HepG2 (cell line): ENCODE measurements around the gene WRAP73. TPM values are rescaled to one million over a fixed set of nuclear protein-coding genes. Genes with fewer than 3 reads are reported as not detected.

Source experiments
- ESRRA ChIP-seq: sonication (generic); formaldehyde crosslinking; IDR thresholded peaks from 2 replicates; pipeline ENCODE4 v1.5.1; 2020; ENCODE audit warnings: mild to moderate bottlenecking, low read depth, missing genetic modification reagents
- HIVEP1 ChIP-seq: sonication (generic); formaldehyde crosslinking; IDR thresholded peaks from 2 replicates; pipeline ENCODE4 v1.4.0; 2020; ENCODE audit warnings: mild to moderate bottlenecking, missing genetic modification reagents
- HNF4A ChIP-seq: sonication (generic); formaldehyde crosslinking; IDR thresholded peaks from 2 replicates; pipeline ENCODE4 v1.4.0; 2020; ENCODE audit warnings: missing genetic modification reagents
- HNRNPLL ChIP-seq: fragments of 200-400 bp; formaldehyde crosslinking; IDR thresholded peaks from 2 replicates; pipeline ENCODE4 v1.6.1; 2017; ENCODE audit warnings: mild to moderate bottlenecking, low read depth, low read length; ENCODE audit not compliant: poor library complexity, severe bottlenecking
- KDM2A ChIP-seq: sonication (generic); formaldehyde crosslinking; IDR thresholded peaks from 2 replicates; pipeline ENCODE4 v1.4.0; 2020; ENCODE audit warnings: low read depth, missing genetic modification reagents, borderline replicate concordance
- KLF16 ChIP-seq, 2 experiments: sonication (generic) in 1 of 2; formaldehyde crosslinking in 1 of 2; IDR thresholded peaks; 2 replicates each; pipeline versions ENCODE4 v1.6.1 to v1.8.0; 2016 to 2023; ENCODE audit warnings: missing genetic modification reagents in 2 of 2, missing compliant biosample characterization in 1 of 2
- LCORL ChIP-seq, 2 experiments: fragments of 450-650 bp in 1 of 2; sonication (generic) in 1 of 2; formaldehyde crosslinking in 1 of 2; IDR thresholded peaks; 2 replicates each; pipeline versions ENCODE4 v1.5.0 to v1.6.1; 2017 to 2020; ENCODE audit warnings: antibody characterized with exemption in 1 of 2, missing genetic modification reagents in 1 of 2
- NCOA1 ChIP-seq: sonication (generic); formaldehyde crosslinking; IDR thresholded peaks from 2 replicates; pipeline ENCODE4 v1.9.0; 2021; ENCODE audit warnings: missing genetic modification reagents
- NFKBIZ ChIP-seq: IDR thresholded peaks from 2 replicates; pipeline ENCODE4 v1.6.1; 2018; ENCODE audit warnings: missing genetic modification reagents, missing compliant biosample characterization
- RAD51 ChIP-seq: fragments of 450-650 bp; IDR thresholded peaks from 2 replicates; pipeline ENCODE4 v1.6.1; 2016; ENCODE audit warnings: borderline replicate concordance
- RXRB ChIP-seq: IDR thresholded peaks from 2 replicates; pipeline ENCODE4 v1.6.1; 2016; ENCODE audit warnings: borderline replicate concordance, missing genetic modification reagents, missing compliant biosample characterization
- SP4 ChIP-seq: sonication (generic); formaldehyde crosslinking; IDR thresholded peaks from 2 replicates; pipeline ENCODE4 v1.8.1; 2023; ENCODE audit warnings: mild to moderate bottlenecking, missing genetic modification reagents
- SRSF4 ChIP-seq: fragments of 200-400 bp; formaldehyde crosslinking; IDR thresholded peaks from one replicate; pipeline ENCODE4 v1.6.1; 2018; ENCODE audit warnings: mild to moderate bottlenecking, low read depth, low read length, moderate library complexity; ENCODE audit not compliant: poor library complexity, severe bottlenecking
- STAT5B ChIP-seq: sonication (generic); formaldehyde crosslinking; IDR thresholded peaks from 2 replicates; pipeline ENCODE4 v1.4.0; 2020; ENCODE audit warnings: missing genetic modification reagents
- TSC22D2 ChIP-seq: sonication (generic); formaldehyde crosslinking; IDR thresholded peaks from 2 replicates; pipeline ENCODE4 v1.5.1; 2020; ENCODE audit warnings: missing genetic modification reagents, mild to moderate bottlenecking, borderline replicate concordance
- YY1 ChIP-seq: IDR thresholded peaks from 2 replicates; pipeline ENCODE4 v1.6.1; 2011; ENCODE audit warnings: low read length, low read depth, moderate library complexity, mild to moderate bottlenecking; ENCODE audit not compliant: insufficient read depth, insufficient replicate concordance
- ZBTB7A ChIP-seq: sonication (generic); formaldehyde crosslinking; IDR thresholded peaks from 2 replicates; pipeline ENCODE4 v1.8.0; 2022; ENCODE audit warnings: mild to moderate bottlenecking, missing genetic modification reagents
- ZNF350 ChIP-seq: sonication (generic); formaldehyde crosslinking; IDR thresholded peaks from 2 replicates; pipeline ENCODE4 v1.4.0; 2020; ENCODE audit warnings: mild to moderate bottlenecking, low read depth, missing genetic modification reagents, borderline replicate concordance
- ZNF501 ChIP-seq: sonication (generic); formaldehyde crosslinking; IDR thresholded peaks from 2 replicates; pipeline ENCODE4 v1.5.1; 2020; ENCODE audit warnings: mild to moderate bottlenecking, moderate library complexity, missing genetic modification reagents
- polyA plus RNA-seq, 8 experiments: library from polyadenylated mRNA; depleted of rRNA in 3 of 8; stranded (reverse) in 7 of 8; unstranded in 1 of 8; fragments of >200 nt; fragmentation: Illumina TruSeq in 4 of 8; extraction: Trizol in 4 of 8; gene quantifications; 2 replicates each; pipeline versions ENCODE4 v1.2.1 to v1.2.3, GENCODE V29; 2011 to 2016; ENCODE audit warnings: low read depth in 4 of 8, missing spikeins in 1 of 8, mixed read lengths in 1 of 8; ENCODE audit not compliant: insufficient read depth in 1 of 8
- total RNA-seq, 5 experiments: library from RNA; depleted of rRNA; stranded (reverse); fragments of >200 nt; fragmentation: Illumina TruSeq; extraction: Trizol; gene quantifications; 2 replicates each; pipeline ENCODE4 v1.2.3, GENCODE V29; 2016; ENCODE audit warnings: low read depth in 1 of 5
- TF ChIP-seq, protein P1 (sequence below): sonication (generic); formaldehyde crosslinking; IDR thresholded peaks from 2 replicates; pipeline ENCODE4 v1.4.0; 2020; ENCODE audit warnings: mild to moderate bottlenecking, missing genetic modification reagents
- TF ChIP-seq, protein P2 (sequence below): sonication (generic); formaldehyde crosslinking; IDR thresholded peaks from 2 replicates; pipeline ENCODE4 v1.4.0; 2020; ENCODE audit warnings: missing genetic modification reagents
- TF ChIP-seq, protein P3 (sequence below): sonication (generic); formaldehyde crosslinking; IDR thresholded peaks from 2 replicates; pipeline ENCODE4 v1.5.1; 2020; ENCODE audit warnings: missing genetic modification reagents, mild to moderate bottlenecking, borderline replicate concordance
- TF ChIP-seq, protein P4 (sequence below): IDR thresholded peaks from 2 replicates; pipeline ENCODE4 v1.6.1; 2016; ENCODE audit warnings: mild to moderate bottlenecking, missing biosample characterization, missing genetic modification reagents

Gene WRAP73
- total and polyA plus RNA-seq, 2 of the 13 experiments (the other 11 are each of a cell fraction or from before 2014, with no cell fraction given) = 18.1 to 40.4 TPM

DNA sequence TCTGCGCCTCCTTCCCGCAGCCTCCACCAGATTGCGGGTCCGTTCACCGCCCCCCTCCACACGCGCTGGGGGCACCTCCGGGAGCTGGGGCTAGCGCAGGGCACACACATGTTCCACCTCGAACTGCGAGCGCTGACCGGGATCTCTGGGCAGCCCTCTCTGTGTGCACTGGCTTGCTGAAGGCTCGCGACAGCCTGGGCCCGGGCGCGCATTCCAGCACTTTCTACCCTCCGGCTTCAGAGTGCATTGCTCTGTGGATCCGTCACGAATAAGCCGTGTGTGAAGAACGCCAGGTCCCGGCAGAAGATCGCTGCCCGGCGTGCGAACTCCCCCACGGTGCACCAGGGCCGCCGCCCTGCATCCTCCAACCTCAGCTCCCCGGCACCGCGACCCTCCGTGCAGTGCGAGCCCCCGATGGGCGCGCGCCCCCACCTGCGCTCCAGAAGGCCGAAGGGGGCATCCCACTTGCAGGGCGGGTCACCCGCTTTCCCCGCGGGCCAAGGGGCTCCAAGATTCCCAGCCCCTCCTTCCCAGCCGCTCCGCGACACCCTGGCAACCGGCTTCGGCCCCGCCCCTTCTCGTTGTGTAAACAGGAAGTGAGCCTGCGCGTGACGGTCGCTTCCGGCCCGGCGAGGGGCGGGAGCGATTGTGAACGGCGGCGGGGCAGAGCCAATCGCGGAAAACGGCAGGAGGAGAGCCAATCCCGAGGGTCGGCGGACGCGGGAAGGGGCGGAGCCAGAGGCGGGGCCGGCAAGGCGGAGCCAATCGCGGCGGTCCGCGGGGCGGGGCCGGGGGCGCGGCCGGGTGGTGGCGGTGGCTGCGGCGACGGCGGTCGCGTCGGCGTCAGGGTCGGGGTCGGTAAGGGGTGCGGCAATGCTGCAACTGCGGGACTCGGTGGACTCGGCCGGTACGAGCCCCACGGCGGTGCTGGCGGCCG lies 25.4 kb downstream of the WRAP73 start, which contains the start of gene TPRG1L (continued):
- peak; percentile 97 for TF ChIP-seq SP4 (CRISPR knock-in tag)
- TF ChIP-seq TSC22D2 (CRISPR knock-in tag) = peak; percentile 23; the same call in 1 of the 2 replicates
- TF ChIP-seq, protein P1, sequence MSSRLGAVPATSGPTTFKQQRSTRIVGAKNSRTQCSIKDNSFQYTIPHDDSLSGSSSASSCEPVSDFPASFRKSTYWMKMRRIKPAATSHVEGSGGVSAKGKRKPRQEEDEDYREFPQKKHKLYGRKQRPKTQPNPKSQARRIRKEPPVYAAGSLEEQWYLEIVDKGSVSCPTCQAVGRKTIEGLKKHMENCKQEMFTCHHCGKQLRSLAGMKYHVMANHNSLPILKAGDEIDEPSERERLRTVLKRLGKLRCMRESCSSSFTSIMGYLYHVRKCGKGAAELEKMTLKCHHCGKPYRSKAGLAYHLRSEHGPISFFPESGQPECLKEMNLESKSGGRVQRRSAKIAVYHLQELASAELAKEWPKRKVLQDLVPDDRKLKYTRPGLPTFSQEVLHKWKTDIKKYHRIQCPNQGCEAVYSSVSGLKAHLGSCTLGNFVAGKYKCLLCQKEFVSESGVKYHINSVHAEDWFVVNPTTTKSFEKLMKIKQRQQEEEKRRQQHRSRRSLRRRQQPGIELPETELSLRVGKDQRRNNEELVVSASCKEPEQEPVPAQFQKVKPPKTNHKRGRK (CRISPR knock-in tag) = no peak
- TF ChIP-seq RXRB (CRISPR knock-in tag) = peak; percentile 27; the same call in 1 of the 2 replicates
- no peak for TF ChIP-seq NCOA1 (CRISPR knock-in tag)
- no peak for TF ChIP-seq LCORL (IDR thresholded peaks at IDR 0.05)
- 0 out of 2 replicates have a peak, but pooled peaks have one; percentile 42 for TF ChIP-seq LCORL (CRISPR knock-in tag; IDR thresholded peaks at IDR 0.05)
- TF ChIP-seq KLF16 (CRISPR knock-in tag; IDR thresholded peaks at IDR 0.05) = peak in 1 of 2 experiments; percentile 84; a peak in 1 of 4 replicates
- TF ChIP-seq ZNF501 = peak; percentile 72
- TF ChIP-seq SRSF4 = no peak
- peak; percentile 53 for TF ChIP-seq HNRNPLL
- TF ChIP-seq KDM2A (CRISPR knock-in tag) = peak; percentile 65; the same call in 1 of the 2 replicates
- peak; percentile 38; the same call in 1 of the 2 replicates for TF ChIP-seq HNF4A (CRISPR knock-in tag)
- no peak for TF ChIP-seq RAD51
- TF ChIP-seq YY1 = peak; percentile 22
- 0 out of 2 replicates have a peak, but pooled peaks have one; percentile 28 for TF ChIP-seq ZNF350 (CRISPR knock-in tag)
- TF ChIP-seq STAT5B = no peak
- TF ChIP-seq ZBTB7A = peak; percentile 79
- no peak for TF ChIP-seq HIVEP1 (CRISPR knock-in tag)
- TF ChIP-seq NFKBIZ (CRISPR knock-in tag) = no peak
- TF ChIP-seq, protein P2, sequence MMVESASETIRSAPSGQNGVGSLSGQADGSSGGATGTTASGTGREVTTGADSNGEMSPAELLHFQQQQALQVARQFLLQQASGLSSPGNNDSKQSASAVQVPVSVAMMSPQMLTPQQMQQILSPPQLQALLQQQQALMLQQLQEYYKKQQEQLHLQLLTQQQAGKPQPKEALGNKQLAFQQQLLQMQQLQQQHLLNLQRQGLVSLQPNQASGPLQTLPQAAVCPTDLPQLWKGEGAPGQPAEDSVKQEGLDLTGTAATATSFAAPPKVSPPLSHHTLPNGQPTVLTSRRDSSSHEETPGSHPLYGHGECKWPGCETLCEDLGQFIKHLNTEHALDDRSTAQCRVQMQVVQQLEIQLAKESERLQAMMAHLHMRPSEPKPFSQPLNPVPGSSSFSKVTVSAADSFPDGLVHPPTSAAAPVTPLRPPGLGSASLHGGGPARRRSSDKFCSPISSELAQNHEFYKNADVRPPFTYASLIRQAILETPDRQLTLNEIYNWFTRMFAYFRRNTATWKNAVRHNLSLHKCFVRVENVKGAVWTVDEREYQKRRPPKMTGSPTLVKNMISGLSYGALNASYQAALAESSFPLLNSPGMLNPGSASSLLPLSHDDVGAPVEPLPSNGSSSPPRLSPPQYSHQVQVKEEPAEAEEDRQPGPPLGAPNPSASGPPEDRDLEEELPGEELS = peak; percentile 77
- TF ChIP-seq, protein P3, sequence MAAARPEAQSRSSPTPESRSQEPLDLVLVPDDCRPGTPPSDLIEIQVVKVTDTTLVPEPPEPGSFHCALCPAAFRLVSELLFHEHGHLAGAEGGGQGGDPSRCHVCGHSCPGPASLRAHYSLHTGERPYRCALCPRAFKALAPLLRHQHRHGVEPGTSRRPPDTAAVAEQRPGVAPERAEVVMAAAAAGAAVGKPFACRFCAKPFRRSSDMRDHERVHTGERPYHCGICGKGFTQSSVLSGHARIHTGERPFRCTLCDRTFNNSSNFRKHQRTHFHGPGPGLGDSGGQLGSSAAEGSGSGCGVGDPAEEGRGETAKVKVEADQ = no peak
- TF ChIP-seq, protein P4, sequence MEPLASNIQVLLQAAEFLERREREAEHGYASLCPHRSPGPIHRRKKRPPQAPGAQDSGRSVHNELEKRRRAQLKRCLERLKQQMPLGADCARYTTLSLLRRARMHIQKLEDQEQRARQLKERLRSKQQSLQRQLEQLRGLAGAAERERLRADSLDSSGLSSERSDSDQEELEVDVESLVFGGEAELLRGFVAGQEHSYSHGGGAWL (CRISPR knock-in tag) = peak; percentile 65; the same call in 1 of the 2 replicates
- TF ChIP-seq ESRRA (CRISPR knock-in tag) = no peak
